Right ventricle myocardium superior (tissue), 1 donor: Measurements from ENCODE around the gene RAB15. TPM values are rescaled to one million over a fixed set of nuclear protein-coding genes. Genes with fewer than 3 reads are reported as not detected.

ENCODE experiments used
- ATAC-seq: fragments of 200-7000 bp; cut with Tn5 transposase; one replicate; pipeline ENCODE4 v1.9.1; 2020; ENCODE audit warnings: mild to moderate bottlenecking; ENCODE audit not compliant: poor library complexity
- DNase-seq: peaks from one replicate; pipeline ENCODE4 v3.0.0-alpha.2; 2020
- intact Hi-C: fragments of 100-400 bp; cut with DNase I; formaldehyde crosslinking; loops from one replicate; pipeline ENCODE4 v1.11.2; 2022
- total RNA-seq: library from RNA; stranded (reverse); fragmentation: NEBNext Ultra II Directional; extraction: Animal tissue kit (Norgen Biotek cat#: 25700); gene quantifications from one replicate; pipeline ENCODE4 v1.2.1, GENCODE V29; 2021
- donor health status: DM: no; HTN: yes; CAD: no; lungs with severe emphysema.

RAB15 gene
- total RNA-seq, 1 donor from 2014 or later, result 7.5 TPM

- DNase-seq (no peak), ATAC-seq (no peak)
- intact Hi-C loops, result no loop called here
Observed at GRCh38 chr14:64993266-64993930, 21.3 kb upstream of the RAB15 start.

GRCh38 chr14:64992328-64992885, 20.3 kb upstream of the RAB15 start:
- ATAC-seq, result no peak
- no peak for DNase-seq
- intact Hi-C loops, result no loop called here

GRCh38 chr14:64990939-64991338, 18.8 kb upstream of the RAB15 start:
- intact Hi-C loops, result no loop called here
- ATAC-seq, result no peak

GRCh38 chr14:64990296-64990695, 18.2 kb upstream of the RAB15 start:
- intact Hi-C loops, result no loop called here
- ATAC-seq (no peak), DNase-seq (no peak)

More at GRCh38 chr14:64990939-64991338, 18.8 kb upstream of the RAB15 start:
- DNase-seq, result no peak

GRCh38 chr14:64987438-64987767, 15.3 kb upstream of the RAB15 start:
- intact Hi-C loops, result loop anchor here (10.0 kb wide), 2 partner anchors 73 to 163 kb away; partner anchors contain the start of gene CHURC1
- DNase-seq, result no peak
- ATAC-seq, result no peak

- ATAC-seq, result peak; percentile 99
- intact Hi-C loops, result loop anchor here (10.0 kb wide), 2 partner anchors 72 to 162 kb away; partner anchors contain the start of gene CHURC1
- DNase-seq, result peak; percentile 98
Observed at GRCh38 chr14:64986648-64987437, 14.7 kb upstream of the RAB15 start, which contains the start of gene FNTB. Gene FNTB (plus strand): TSS chr14:64986895. CDS start chr14:64986954, 59 bp downstream.

- intact Hi-C loops, result loop anchor here (10.0 kb wide), 2 partner anchors 69 to 159 kb away; partner anchors contain the start of gene CHURC1
- ATAC-seq (no peak), DNase-seq (no peak)
Observed at GRCh38 chr14:64983439-64984310, 11.5 kb upstream of the RAB15 start.

- no peak for ATAC-seq
- DNase-seq, result no peak
- intact Hi-C loops, result loop anchor here (10.0 kb wide), 2 partner anchors 65 to 155 kb away; partner anchors contain the start of gene CHURC1
Observed at GRCh38 chr14:64979336-64980074, 7.4 kb upstream of the RAB15 start.

- intact Hi-C loops, result no loop called here
- no peak for DNase-seq
Observed at GRCh38 chr14:64974563-64974962, 2.4 kb upstream of the RAB15 start.

GRCh38 chr14:64973826-64974225, 1.7 kb upstream of the RAB15 start:
- ATAC-seq (no peak), DNase-seq (no peak)
- intact Hi-C loops, result no loop called here

More at GRCh38 chr14:64974563-64974962, 2.4 kb upstream of the RAB15 start:
- ATAC-seq, result no peak

GRCh38 chr14:64973026-64973442, 898 bp upstream of the RAB15 start:
- ATAC-seq (no peak), DNase-seq (no peak)
- intact Hi-C loops, result no loop called here

GRCh38 chr14:64971491-64971942, 619 bp downstream of the RAB15 start:
- ATAC-seq (peak; percentile 8), DNase-seq (no peak)
- intact Hi-C loops, result no loop called here

GRCh38 chr14:64970776-64971477, 1.2 kb downstream of the RAB15 start:
- no peak for ATAC-seq

GRCh38 chr14:64970041-64970440, 2.1 kb downstream of the RAB15 start:
- DNase-seq, result no peak
- intact Hi-C loops, result no loop called here
- no peak for ATAC-seq

More at GRCh38 chr14:64970776-64971477, 1.2 kb downstream of the RAB15 start:
- intact Hi-C loops, result no loop called here
- no peak for DNase-seq

- intact Hi-C loops, result no loop called here
- DNase-seq (no peak), ATAC-seq (no peak)
Observed at GRCh38 chr14:64968651-64969050, 3.5 kb downstream of the RAB15 start.

GRCh38 chr14:64968167-64968566, 4.0 kb downstream of the RAB15 start:
- no peak for DNase-seq
- intact Hi-C loops, result no loop called here
- ATAC-seq, result no peak

- ATAC-seq, result no peak
- DNase-seq, result no peak
- intact Hi-C loops, result no loop called here
Observed at GRCh38 chr14:64966976-64967375, 5.2 kb downstream of the RAB15 start.
